ENCODE measurements around the gene STUB1.

GRCh38 chr16:640614-641013 lies 39.6 kb upstream of the STUB1 start:
- TF ChIP-seq YY1 (IDR thresholded peaks at IDR 0.05; ENCODE audit: insufficient read depth, insufficient read length) (no peak), SUZ12 (IDR thresholded peaks at IDR 0.05; ENCODE audit: extremely low read depth, insufficient read depth, insufficient read length) (no peak), ZNF274 (IDR thresholded peaks at IDR 0.05; ENCODE audit: low read depth, low read length) (no peak)

Data from NT2/D1 (cell line).